Vagina (tissue), 2 donors: Measurements from ENCODE around the gene UACA.

Source experiments
- CTCF ChIP-seq, 3 experiments: fragments of 450-650 bp in 2 of 3; fragments of 200-600 bp in 1 of 3; sonication (generic) in 1 of 3; IDR thresholded peaks; one replicate each; pipeline ENCODE4 v1.5.1; 2017 to 2019; ENCODE audit warnings: antibody characterized with exemption in 3 of 3, mild to moderate bottlenecking in 2 of 3, moderate library complexity in 2 of 3
- POLR2A ChIP-seq, 2 donors: fragments of 450-650 bp; IDR thresholded peaks; one replicate each; pipeline ENCODE4 v1.6.1; 2017; ENCODE audit warnings: antibody characterized with exemption in 2 of 2, mild to moderate bottlenecking in 2 of 2, moderate library complexity in 2 of 2

GRCh38 chr15:70652341-70652740, 111.0 kb downstream of the UACA start:
- TF ChIP-seq POLR2A (IDR thresholded peaks at IDR 0.05) = no peak
- no peak for TF ChIP-seq CTCF (IDR thresholded peaks at IDR 0.05)
